DMS153 (cell line): ENCODE measurements around the gene INKA2.

ENCODE experiments used
- DNase-seq: peaks from one replicate; lab custom pipeline; 2025; lab: John Stamatoyannopoulos, UW

The INKA2 gene

DNA sequence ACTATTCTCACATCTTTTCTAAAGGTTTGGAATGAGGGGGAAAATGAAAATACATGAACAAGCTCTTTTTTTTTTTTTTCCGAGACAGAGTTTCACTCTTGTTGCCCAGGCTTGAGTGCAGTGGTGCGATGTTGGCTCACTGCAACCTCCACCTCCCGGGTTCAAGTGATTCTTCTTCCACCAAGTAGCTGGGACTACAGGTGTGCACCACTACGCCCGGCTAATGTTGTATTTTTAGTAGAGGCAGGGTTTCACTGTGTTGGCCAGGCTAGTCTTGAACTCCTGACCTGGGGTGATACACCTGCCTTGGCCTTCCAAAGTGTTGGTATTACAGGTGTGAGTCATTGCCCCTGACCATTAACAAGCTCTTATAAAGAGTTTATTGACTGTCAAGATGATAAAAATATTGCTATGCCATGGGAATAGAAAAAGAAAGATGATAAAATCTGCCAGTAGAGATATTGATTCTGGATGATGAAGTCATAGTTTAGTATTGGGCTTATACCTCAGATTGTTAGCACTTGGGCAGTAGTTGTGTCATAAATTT lies 36.6 kb downstream of the INKA2 start:
- DNase-seq, result no peak

DNA sequence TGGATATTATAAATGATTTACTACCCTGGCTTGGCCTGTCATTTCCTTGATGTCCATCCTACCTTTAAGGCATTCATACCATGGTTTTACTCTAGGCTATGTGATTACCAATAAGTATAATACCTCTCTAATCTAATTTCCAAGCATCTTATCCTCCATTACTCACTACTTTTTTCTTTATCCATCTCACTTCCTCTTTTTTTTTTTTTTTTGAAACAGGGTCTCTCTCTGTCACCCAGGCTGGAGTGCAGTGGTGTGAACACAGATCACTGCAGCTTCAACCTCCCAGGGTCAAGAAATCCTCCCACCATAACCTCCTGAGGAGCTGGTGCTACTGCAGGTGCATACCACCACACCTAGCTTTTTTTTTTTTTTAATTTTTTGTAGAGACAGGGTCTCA lies 39.9 kb downstream of the INKA2 start:
- no peak for DNase-seq

DNA sequence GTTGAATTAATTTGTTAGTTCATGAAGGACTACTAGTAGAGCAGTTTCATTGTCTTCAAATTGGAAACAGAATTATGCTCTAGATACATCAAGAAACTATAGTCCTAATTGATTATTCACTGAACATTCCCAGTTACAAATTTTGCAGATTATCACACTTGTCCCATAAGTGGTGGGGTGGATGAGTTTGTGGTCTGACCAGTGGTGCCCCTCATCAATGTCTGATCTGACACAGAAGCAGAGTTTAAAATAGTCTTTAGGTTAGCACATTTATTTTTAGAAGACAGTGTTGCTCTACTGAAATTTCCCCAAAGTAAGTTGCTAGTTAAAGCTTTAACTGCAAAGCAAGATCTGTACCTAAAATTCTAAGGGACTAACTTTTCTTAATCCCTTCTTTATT lies 42.9 kb downstream of the INKA2 start:
- DNase-seq, result no peak

DNA sequence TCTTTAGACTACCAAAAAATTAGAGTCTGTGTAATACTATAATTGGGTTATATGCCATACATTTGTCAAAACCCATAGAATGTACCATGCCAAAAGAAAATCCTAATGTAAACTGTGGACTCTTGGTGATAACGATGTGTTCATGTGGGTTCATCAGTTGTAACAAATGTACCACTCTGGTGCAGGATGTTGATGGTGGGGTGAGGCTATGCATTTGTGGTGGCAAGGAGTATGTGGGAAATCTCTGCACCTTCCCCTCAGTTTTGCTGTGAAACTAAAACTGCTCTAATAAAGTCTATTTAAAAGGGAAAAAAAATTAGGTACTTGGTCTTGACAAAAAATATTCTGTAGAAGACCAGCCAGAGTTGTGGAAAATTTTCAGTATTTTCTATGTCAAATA lies 43.4 kb downstream of the INKA2 start:
- no peak for DNase-seq

DNA sequence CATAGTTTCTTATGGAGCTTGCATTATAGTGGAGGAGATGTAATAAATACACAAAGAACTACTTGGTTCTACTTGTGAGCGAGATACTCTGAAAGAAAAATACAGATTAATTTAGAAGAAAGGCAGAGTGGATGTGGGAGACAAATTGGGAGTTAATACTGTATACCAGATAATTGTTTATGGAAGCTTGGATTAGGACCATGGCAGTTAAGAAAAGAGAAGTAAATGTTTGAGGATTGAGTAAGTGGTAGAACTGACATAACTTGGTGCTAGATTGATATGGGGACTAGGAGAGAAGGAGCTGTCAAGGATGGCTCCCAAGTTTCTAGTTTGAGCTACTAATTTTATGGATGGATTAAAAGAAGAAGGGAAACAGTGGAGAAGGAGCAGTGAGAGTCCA lies 47.3 kb downstream of the INKA2 start:
- no peak for DNase-seq

DNA sequence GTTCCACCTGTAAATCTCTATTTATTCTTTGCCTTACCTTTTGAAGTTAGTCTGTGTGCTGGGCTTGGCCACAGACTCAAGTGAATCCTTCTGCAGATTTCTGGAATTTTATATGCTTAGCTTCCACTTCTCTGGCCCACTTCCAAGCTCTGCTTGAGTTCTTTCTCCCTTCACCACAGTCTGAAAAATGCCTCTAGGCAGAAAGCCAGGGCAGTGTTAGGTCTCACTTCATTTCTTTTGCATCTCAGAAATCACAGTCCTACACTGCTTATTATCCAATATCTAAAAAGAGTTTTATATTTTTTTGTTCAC lies 48.9 kb downstream of the INKA2 start:
- DNase-seq, result no peak
